GM23248 (cell line): Measurements from ENCODE around the gene CCDC188. TPM values are rescaled to one million over a fixed set of nuclear protein-coding genes. Genes with fewer than 3 reads are reported as not detected.
"Not testable (repeated sequence)": the region's sequence is repeated elsewhere in the genome, so short reads cannot be mapped to it uniquely, and the experiment has no call there.

Source experiments
- DNase-seq: peaks from one replicate; pipeline ENCODE4 v3.0.0-alpha.2; 2015
- H2AFZ ChIP-seq: fragments of 200-600 bp; sonication (generic); 2 replicates; pipeline ENCODE4 v1.6.1; 2016; ENCODE audit warnings: antibody characterized with exemption
- H3F3A ChIP-seq: fragments of 200-600 bp; sonication (generic); 2 replicates; pipeline ENCODE4 v1.6.1; 2016; ENCODE audit warnings: mild to moderate bottlenecking, antibody characterized with exemption, mixed run types; ENCODE audit not compliant: insufficient read depth
- H3K27ac ChIP-seq: fragments of 200-600 bp; sonication (generic); 2 replicates; pipeline ENCODE4 v1.5.1; 2016; ENCODE audit warnings: mild to moderate bottlenecking
- H3K27me3 ChIP-seq: fragments of 200-600 bp; sonication (generic); replicated peaks from 2 replicates; pipeline ENCODE4 v1.6.1; 2016; ENCODE audit warnings: mild to moderate bottlenecking; ENCODE audit not compliant: insufficient read depth
- H3K36me3 ChIP-seq: fragments of 200-600 bp; sonication (generic); 2 replicates; pipeline ENCODE4 v1.6.1; 2016; ENCODE audit warnings: low read depth, mild to moderate bottlenecking
- H3K4me1 ChIP-seq: fragments of 200-600 bp; sonication (generic); 2 replicates; pipeline ENCODE4 v1.6.1; 2016; ENCODE audit warnings: mild to moderate bottlenecking; ENCODE audit not compliant: insufficient read depth
- H3K4me2 ChIP-seq: fragments of 200-600 bp; sonication (generic); one replicate; pipeline ENCODE4 v1.6.1; 2016; ENCODE audit warnings: mild to moderate bottlenecking; ENCODE audit not compliant: unreplicated experiment
- H3K4me3 ChIP-seq: fragments of 200-600 bp; sonication (generic); 2 replicates; pipeline ENCODE4 v1.5.1; 2016; ENCODE audit warnings: mild to moderate bottlenecking
- H3K79me2 ChIP-seq: fragments of 200-600 bp; sonication (generic); 2 replicates; pipeline ENCODE4 v1.6.1; 2016; ENCODE audit warnings: mild to moderate bottlenecking; ENCODE audit not compliant: insufficient read depth
- H3K9ac ChIP-seq: fragments of 200-600 bp; sonication (generic); 2 replicates; pipeline ENCODE4 v1.6.1; 2016; ENCODE audit warnings: mild to moderate bottlenecking
- H3K9me2 ChIP-seq: fragments of 200-600 bp; sonication (generic); 2 replicates; pipeline ENCODE4 v1.6.1; 2016; ENCODE audit warnings: mixed run types, mild to moderate bottlenecking, moderate library complexity; ENCODE audit not compliant: insufficient read depth
- H3K9me3 ChIP-seq: fragments of 200-600 bp; sonication (generic); one replicate; pipeline ENCODE4 v1.6.1; 2017; ENCODE audit warnings: low read depth
- H4K20me1 ChIP-seq: fragments of 200-600 bp; sonication (generic); 2 replicates; pipeline ENCODE4 v1.6.0; 2016; ENCODE audit not compliant: insufficient read depth
- EZH2 ChIP-seq: fragments of 200-600 bp; sonication (generic); IDR thresholded peaks from 2 replicates; pipeline ENCODE4 v1.6.1; 2018; ENCODE audit warnings: antibody characterized with exemption, mild to moderate bottlenecking; ENCODE audit not compliant: insufficient read depth, poor library complexity, severe bottlenecking
- EZH2phosphoT487 ChIP-seq: fragments of 200-600 bp; sonication (generic); IDR thresholded peaks from 2 replicates; pipeline ENCODE4 v1.6.1; 2018; ENCODE audit warnings: antibody characterized with exemption, moderate library complexity, mild to moderate bottlenecking, low read depth; ENCODE audit not compliant: insufficient read depth
- WGBS, 2 experiments: methylation state at CpG; one replicate each; pipeline ENCODE4 v1.1.6; 2015 to 2017; ENCODE audit warnings: low lambda C conversion rate in 2 of 2, low coverage in 1 of 2; ENCODE audit errors: missing lambda C conversion rate in 2 of 2; 5-methylcytosine and 5-hydroxymethylcytosine counted together
- in situ Hi-C: fragments of 300-500 bp; cut with MboI; formaldehyde crosslinking; loops from 2 replicates; pipeline ENCODE4 v1.15.0; 2020
- polyA plus RNA-seq: library from polyadenylated mRNA; unstranded; fragments of >200 nt; fragmentation: Nextera tagmentation; extraction: Ambion mirVana; gene quantifications from 2 replicates; pipeline ENCODE4 v1.2.1, GENCODE V29; 2016
- total RNA-seq: library from RNA; depleted of rRNA; stranded (reverse); fragments of >200 nt; shearing (Covaris generic); gene quantifications from 2 replicates; pipeline ENCODE4 v1.2.3, GENCODE V29; 2014

The CCDC188 gene
- total and polyA plus RNA-seq, 2 experiments from 2014 or later = 1.2 to 1.8 TPM

DNA sequence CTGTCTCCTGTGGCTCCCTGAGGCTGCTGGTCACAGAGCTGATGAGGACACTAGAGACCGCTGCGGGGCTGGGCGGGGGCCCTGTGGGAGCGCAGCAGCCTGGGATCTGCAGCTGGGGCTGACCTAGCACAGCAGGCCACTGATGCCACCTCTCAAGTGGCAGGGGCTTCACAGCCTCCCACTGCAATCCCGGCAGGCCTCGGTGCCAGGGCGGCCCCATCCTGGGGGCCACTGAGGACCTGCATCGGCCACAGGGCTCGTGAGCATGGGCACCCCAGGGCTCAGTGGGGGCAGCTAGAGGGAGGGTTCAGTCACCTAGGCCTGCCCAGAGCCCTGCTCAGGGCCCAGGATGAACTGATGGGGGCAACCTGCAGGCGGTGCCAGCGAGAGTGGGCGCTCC lies 14.6 kb upstream of the CCDC188 start:
- Histone ChIP-seq H3K4me1 (no peaks in the 10 kb centered on the region), H4K20me1 (no peaks in the 10 kb centered on the region), H3K36me3 (no peaks in the 10 kb centered on the region), H3K27ac (no peak overlapping the region), H3K9me3 (no peaks in the 10 kb centered on the region), H3K4me3 (no peak overlapping the region), H3K9me2 (no peaks in the 10 kb centered on the region), H3K4me2 (no peak overlapping the region), H3K27me3 (no peaks in the 10 kb centered on the region), H3F3A (no peaks in the 10 kb centered on the region), H3K9ac (no peak overlapping the region), H3K79me2 (no peaks in the 10 kb centered on the region), H2AFZ (no peak overlapping the region)
- in situ Hi-C loops = no loop called here
- DNase-seq = no peak
- WGBS, 2 experiments = 77 to 81% methylated on average over 9 to 12 of the region's 12 CpGs
- no peak for TF ChIP-seq EZH2phosphoT487
- TF ChIP-seq EZH2 = no peak

DNA sequence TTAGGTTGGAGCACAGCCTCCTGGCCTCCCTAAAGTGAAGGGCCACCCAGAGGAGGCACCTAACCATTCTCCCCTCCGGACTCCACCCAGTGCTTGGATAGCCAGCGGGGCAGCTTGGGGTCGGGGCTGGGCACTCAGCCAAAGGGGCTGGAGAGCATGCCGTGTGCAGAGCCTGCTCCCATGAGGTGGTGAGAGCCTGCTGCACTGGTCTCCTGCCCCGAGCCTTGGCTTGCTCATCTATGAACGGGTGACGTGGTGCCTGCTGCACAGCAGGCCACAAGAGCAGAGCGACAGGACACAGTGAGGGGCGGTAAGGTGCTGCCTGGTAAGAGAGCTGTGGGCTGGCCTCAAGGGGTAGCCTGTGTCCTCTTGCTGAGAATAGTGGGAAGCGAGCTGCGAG lies 14.0 kb upstream of the CCDC188 start:
- H3K9me3 ChIP-seq = no peaks in the 10 kb centered on the region
- H2AFZ ChIP-seq = no peak overlapping the region
- TF ChIP-seq EZH2phosphoT487 = no peak
- TF ChIP-seq EZH2 = no peak
- no peaks in the 10 kb centered on the region for H3K79me2 ChIP-seq
- no peak overlapping the region for H3K9ac ChIP-seq
- no peaks in the 10 kb centered on the region for H3K4me1 ChIP-seq
- H3F3A ChIP-seq = no peaks in the 10 kb centered on the region
- no peaks in the 10 kb centered on the region for H3K36me3 ChIP-seq
- no peaks in the 10 kb centered on the region for H4K20me1 ChIP-seq
- no peak overlapping the region for H3K27ac ChIP-seq
- H3K4me2 ChIP-seq = no peak overlapping the region
- in situ Hi-C loops = no loop called here
- no peaks in the 10 kb centered on the region; the same call in 1 of the 2 replicates for H3K27me3 ChIP-seq
- DNase-seq = no peak
- WGBS, 2 experiments = 51 to 56% methylated on average over 11 of the region's 11 CpGs
- no peak overlapping the region for H3K4me3 ChIP-seq
- no peaks in the 10 kb centered on the region for H3K9me2 ChIP-seq

DNA sequence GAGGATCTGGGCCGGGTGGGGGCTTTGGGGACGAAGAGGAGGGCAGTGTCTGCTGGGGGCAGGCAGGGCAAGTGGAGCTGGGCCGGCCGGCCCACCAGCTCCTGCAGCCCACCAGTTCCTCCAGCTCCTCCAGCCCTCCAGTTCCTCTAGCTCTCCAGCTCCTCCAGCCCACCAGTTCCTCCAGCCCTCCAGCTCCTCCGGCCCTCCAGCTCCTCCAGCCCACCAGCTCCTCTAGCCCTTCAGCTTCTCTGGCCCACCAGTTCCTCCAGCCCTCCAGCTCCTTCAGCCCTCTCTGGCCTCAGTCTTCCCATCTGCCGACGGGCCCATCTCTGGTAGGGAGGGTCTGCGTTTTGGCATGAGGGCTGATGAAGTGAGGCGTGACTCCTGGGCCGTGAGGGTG lies 9.2 kb upstream of the CCDC188 start:
- Histone ChIP-seq H3K79me2 (no peaks in the 10 kb centered on the region), H3K4me1 (no peaks in the 10 kb centered on the region), H2AFZ (no peak overlapping the region), H3F3A (no peaks in the 10 kb centered on the region), H3K27me3 (no peaks in the 10 kb centered on the region; the same call in 1 of the 2 replicates), H3K4me3 (no peak overlapping the region), H4K20me1 (no peaks in the 10 kb centered on the region), H3K36me3 (no peaks in the 10 kb centered on the region), H3K9me2 (no peaks in the 10 kb centered on the region), H3K4me2 (no peak overlapping the region), H3K9ac (no peak overlapping the region), H3K9me3 (no peaks in the 10 kb centered on the region), H3K27ac (no peak overlapping the region)
- 41 to 54% methylated on average over 7 to 10 of the region's 10 CpGs for WGBS, 2 experiments
- no peak for DNase-seq
- TF ChIP-seq EZH2 (no peak), EZH2phosphoT487 (no peak)
- in situ Hi-C loops = no loop called here

DNA sequence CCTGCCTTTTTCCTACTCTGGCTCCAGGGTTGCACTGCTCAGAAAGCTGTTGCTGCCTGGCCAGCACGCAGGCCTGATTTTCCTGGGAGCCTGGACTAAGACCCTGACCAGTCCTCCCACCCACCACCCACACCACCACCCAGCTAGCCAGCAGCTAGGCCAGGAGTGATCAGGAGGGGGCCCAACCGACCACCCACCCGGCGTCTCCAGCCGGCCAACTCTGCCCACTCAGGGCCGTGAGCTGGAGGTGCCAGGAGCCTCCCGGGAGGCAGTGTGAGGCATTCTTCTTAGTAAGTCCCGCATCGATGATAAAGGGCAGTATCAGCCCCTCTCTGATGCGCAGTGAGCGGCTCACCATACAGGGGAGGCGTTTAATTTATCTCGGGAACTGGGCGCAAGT lies 8.7 kb upstream of the CCDC188 start:
- H3K9me2 ChIP-seq, H3K4me3 ChIP-seq, H4K20me1 ChIP-seq, H3K4me1 ChIP-seq, H3K36me3 ChIP-seq, H3K79me2 ChIP-seq, H3F3A ChIP-seq, H3K27me3 ChIP-seq, H3K9ac ChIP-seq, H2AFZ ChIP-seq, H3K9me3 ChIP-seq, DNase-seq, H3K4me2 ChIP-seq, H3K27ac ChIP-seq: not testable (repeated sequence)
- WGBS, 2 experiments = 67 to 69% methylated on average over 6 to 14 of the region's 14 CpGs
- in situ Hi-C loops = loop anchor here (5.0 kb wide), 1 partner anchor 123 kb away; no protein-coding TSS in a partner anchor

DNA sequence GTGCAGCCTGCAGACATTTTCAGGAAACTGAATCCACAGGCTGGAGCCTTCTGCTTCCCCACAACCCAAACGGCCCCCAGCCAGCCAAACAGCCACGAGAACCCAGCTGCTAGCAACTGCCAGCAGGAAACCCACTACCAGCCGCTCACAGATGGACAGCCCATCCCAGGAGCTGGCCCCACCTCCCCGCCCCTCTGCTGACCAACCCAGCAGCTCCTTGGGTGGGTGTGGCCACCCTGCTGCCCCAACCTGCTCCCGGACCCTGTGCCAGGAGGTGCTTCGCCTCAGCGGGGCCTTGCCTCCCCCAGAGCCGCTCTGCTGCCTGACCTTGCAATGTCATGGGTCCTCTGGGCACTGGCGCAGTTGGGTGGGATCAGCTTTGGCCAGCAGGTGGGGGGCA lies 8.2 kb upstream of the CCDC188 start:
- no peaks in the 10 kb centered on the region for H3K36me3 ChIP-seq
- TF ChIP-seq EZH2phosphoT487 (no peak), EZH2 (no peak)
- no peaks in the 10 kb centered on the region for H3K9me2 ChIP-seq
- H3K4me1 ChIP-seq = no peaks in the 10 kb centered on the region
- H2AFZ ChIP-seq = no peak overlapping the region
- in situ Hi-C loops = loop anchor here (5.0 kb wide), 1 partner anchor 123 kb away; no protein-coding TSS in a partner anchor
- H3F3A ChIP-seq = no peaks in the 10 kb centered on the region
- no peaks in the 10 kb centered on the region for H3K79me2 ChIP-seq
- no peaks in the 10 kb centered on the region; the same call in 1 of the 2 replicates for H3K27me3 ChIP-seq
- no peak overlapping the region for H3K27ac ChIP-seq
- H3K9me3 ChIP-seq = no peaks in the 10 kb centered on the region
- no peak for DNase-seq
- H4K20me1 ChIP-seq = no peaks in the 10 kb centered on the region
- 46 to 49% methylated on average over 8 to 9 of the region's 9 CpGs for WGBS, 2 experiments
- H3K9ac ChIP-seq = no peak overlapping the region
- no peak overlapping the region for H3K4me3 ChIP-seq
- H3K4me2 ChIP-seq = no peak overlapping the region
